ENCODE results near the gene MAPK10.
A peak's percentile ranks its signal among the peaks of the same experiment; 100 is the strongest.
"Not testable (repeated sequence)": the region's sequence is repeated elsewhere in the genome, so short reads cannot be mapped to it uniquely, and the experiment has no call there.

MAPK10 gene

DNA sequence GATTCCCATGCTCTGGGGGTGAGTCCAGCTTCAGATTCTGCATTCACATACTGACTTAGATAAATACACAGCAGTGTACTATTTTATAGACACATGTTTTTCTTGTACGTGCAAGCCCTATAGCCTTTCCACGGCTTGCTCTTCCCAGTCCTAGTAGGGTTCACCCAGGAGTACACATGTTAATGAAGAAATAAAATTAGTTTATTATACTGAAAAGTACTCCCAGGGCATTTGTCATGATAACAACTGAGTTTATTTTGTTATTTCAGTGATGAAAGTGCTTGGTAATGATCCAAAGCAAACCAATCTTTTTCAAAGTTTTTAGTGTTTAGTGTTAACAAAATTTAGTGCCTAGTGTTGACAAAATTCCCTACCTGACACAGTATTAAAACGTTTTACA lies 21.3 kb downstream of the MAPK10 start:
- Histone ChIP-seq H3K27me3 (ENCODE audit: low read depth, low read length) (no peaks in the 10 kb centered on the region), H3K27ac (ENCODE audit: low read length) (no peak overlapping the region)

DNA sequence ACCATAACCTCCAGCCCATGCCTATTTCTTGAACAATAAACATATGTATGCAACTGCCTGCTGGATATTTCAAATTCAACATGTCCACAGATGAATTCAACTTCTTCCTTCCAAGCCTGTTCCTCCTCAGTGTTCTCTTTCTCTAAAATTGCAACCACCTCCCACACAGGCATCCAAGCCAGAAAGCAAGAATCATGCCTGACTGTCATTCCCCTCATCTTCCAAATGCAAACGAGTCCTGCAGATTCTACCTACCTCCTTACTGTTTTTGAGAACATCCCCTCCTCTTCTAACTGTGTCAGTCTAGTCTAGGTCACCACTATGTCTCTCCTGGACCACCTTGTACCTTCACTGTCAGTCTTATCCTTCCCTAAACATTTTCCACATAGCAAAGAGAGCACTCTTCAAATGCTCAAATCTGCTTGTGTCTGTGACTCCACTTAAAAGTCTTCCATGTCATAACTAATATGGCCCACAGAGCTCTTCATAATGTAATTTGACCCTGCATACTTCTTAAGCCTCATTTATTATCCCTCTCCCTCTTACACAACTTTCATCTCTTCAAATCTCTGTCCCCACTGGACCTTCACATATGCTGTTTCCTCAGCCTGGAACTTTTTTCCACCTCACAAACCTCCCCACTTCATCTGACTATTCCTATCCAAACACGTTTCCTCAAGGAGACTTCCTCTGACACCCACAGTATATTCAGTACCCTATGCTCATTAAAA lies 25.7 kb downstream of the MAPK10 start:
- Histone ChIP-seq H3K4me1 (ENCODE audit: control insufficient read depth in 1 of 2, insufficient read depth in 2 of 2, low read length in 2 of 2) (peaks cover 0 to 4% of the 10 kb centered on the region in 2 donors), H3K9me3 (ENCODE audit: control insufficient read depth in 1 of 2, low read length in 2 of 2) (no peaks in the 10 kb centered on the region), H3K27me3 (ENCODE audit: low read depth, low read length) (no peaks in the 10 kb centered on the region), H3K27ac (ENCODE audit: low read length) (no peak overlapping the region), H3K36me3 (ENCODE audit: control insufficient read depth in 1 of 2, insufficient read depth in 2 of 2, low read length in 2 of 2) (no peaks in the 10 kb centered on the region), H3K4me3 (ENCODE audit: low read depth in 1 of 2, low read length in 2 of 2) (no peak overlapping the region)

More for the DNA sequence above, 21.3 kb downstream of the MAPK10 start:
- Histone ChIP-seq H3K36me3 (ENCODE audit: control insufficient read depth in 1 of 2, insufficient read depth in 2 of 2, low read length in 2 of 2) (no peaks in the 10 kb centered on the region), H3K9me3 (ENCODE audit: control insufficient read depth in 1 of 2, low read length in 2 of 2) (no peaks in the 10 kb centered on the region), H3K4me3 (ENCODE audit: low read depth in 1 of 2, low read length in 2 of 2) (no peak overlapping the region), H3K4me1 (ENCODE audit: control insufficient read depth in 1 of 2, insufficient read depth in 2 of 2, low read length in 2 of 2) (no peaks in the 10 kb centered on the region)

DNA sequence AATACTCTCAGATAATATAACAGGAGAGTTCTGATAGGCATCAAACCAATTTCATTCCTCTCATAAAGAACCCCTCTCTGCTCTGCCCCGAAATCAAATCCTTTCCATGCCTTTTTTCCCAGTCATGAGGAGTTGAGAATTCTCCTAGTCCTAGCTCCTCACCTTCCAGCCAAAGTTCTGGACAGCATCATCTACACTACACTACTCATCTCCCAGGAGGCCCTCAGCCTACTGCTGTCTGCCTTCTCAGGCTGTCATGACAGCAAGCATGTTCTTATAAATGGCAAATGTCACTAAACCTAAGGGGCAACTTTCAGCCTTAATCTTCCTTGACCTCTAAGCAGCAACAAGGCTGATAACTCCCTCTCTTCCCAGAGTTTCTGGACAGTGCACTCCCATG lies 26.6 kb downstream of the MAPK10 start:
- no peak overlapping the region for H3K4me3 ChIP-seq (ENCODE audit: low read depth in 1 of 2, low read length in 2 of 2)
- H3K4me1 ChIP-seq (ENCODE audit: control insufficient read depth in 1 of 2, insufficient read depth in 2 of 2, low read length in 2 of 2) = peaks cover 0 to 4% of the 10 kb centered on the region in 2 donors
- H3K27me3 ChIP-seq (ENCODE audit: low read depth, low read length) = no peaks in the 10 kb centered on the region
- H3K27ac ChIP-seq (ENCODE audit: low read length) = no peak overlapping the region
- H3K36me3 ChIP-seq (ENCODE audit: control insufficient read depth in 1 of 2, insufficient read depth in 2 of 2, low read length in 2 of 2) = no peaks in the 10 kb centered on the region
- no peaks in the 10 kb centered on the region for H3K9me3 ChIP-seq (ENCODE audit: control insufficient read depth in 1 of 2, low read length in 2 of 2)

- Histone ChIP-seq H3K27ac (ENCODE audit: low read length) (peak overlapping the region; percentile 4), H3K27me3 (ENCODE audit: low read depth, low read length) (no peaks in the 10 kb centered on the region), H3K4me1 (ENCODE audit: control insufficient read depth in 1 of 2, insufficient read depth in 2 of 2, low read length in 2 of 2) (peaks cover 0 to 4% of the 10 kb centered on the region in 2 donors), H3K4me3 (ENCODE audit: low read depth in 1 of 2, low read length in 2 of 2) (no peak overlapping the region), H3K9me3 (ENCODE audit: control insufficient read depth in 1 of 2, low read length in 2 of 2) (no peaks in the 10 kb centered on the region), H3K36me3 (ENCODE audit: control insufficient read depth in 1 of 2, insufficient read depth in 2 of 2, low read length in 2 of 2) (no peaks in the 10 kb centered on the region)
These were observed 28.7 kb downstream of the MAPK10 start for GRCh38 chr4:86330961-86331742.

DNA sequence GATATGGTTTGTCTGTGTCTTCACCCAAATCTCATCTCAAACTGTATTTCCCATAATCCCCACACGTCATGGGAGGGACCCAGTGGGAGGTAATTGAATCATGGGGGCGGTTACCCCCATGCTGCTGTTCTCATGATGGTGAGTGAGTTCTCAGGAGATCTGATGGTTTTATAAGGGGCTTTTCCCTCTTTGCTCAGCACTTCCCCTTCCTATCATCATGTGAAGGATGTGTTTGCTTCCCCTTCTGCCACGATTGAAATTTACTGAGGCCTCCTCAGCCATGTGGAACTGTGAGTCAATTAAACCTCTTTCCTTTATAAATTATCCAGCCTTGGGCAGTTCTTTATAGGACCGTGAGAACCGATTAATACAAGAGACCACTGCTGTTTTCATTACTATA lies 29.4 kb downstream of the MAPK10 start:
- not testable (repeated sequence) for H3K27ac ChIP-seq (ENCODE audit: low read length)

GRCh38 chr4:86329431-86329830 lies 30.4 kb downstream of the MAPK10 start:
- no peaks in the 10 kb centered on the region for H3K36me3 ChIP-seq (ENCODE audit: control insufficient read depth in 1 of 2, insufficient read depth in 2 of 2, low read length in 2 of 2)
- H3K9me3 ChIP-seq (ENCODE audit: control insufficient read depth in 1 of 2, low read length in 2 of 2) = no peaks in the 10 kb centered on the region
- peaks cover 0 to 4% of the 10 kb centered on the region in 2 donors for H3K4me1 ChIP-seq (ENCODE audit: control insufficient read depth in 1 of 2, insufficient read depth in 2 of 2, low read length in 2 of 2)
- H3K4me3 ChIP-seq (ENCODE audit: low read depth in 1 of 2, low read length in 2 of 2) = no peak overlapping the region
- no peak overlapping the region for H3K27ac ChIP-seq (ENCODE audit: low read length)
- no peaks in the 10 kb centered on the region for H3K27me3 ChIP-seq (ENCODE audit: low read depth, low read length)

More for the DNA sequence above, 29.4 kb downstream of the MAPK10 start:
- H3K4me3 ChIP-seq (ENCODE audit: low read depth in 1 of 2, low read length in 2 of 2); H3K9me3 ChIP-seq (ENCODE audit: control insufficient read depth in 1 of 2, low read length in 2 of 2); H3K36me3 ChIP-seq (ENCODE audit: control insufficient read depth in 1 of 2, insufficient read depth in 2 of 2, low read length in 2 of 2); H3K4me1 ChIP-seq (ENCODE audit: control insufficient read depth in 1 of 2, insufficient read depth in 2 of 2, low read length in 2 of 2); H3K27me3 ChIP-seq (ENCODE audit: low read depth, low read length): not testable (repeated sequence)

DNA sequence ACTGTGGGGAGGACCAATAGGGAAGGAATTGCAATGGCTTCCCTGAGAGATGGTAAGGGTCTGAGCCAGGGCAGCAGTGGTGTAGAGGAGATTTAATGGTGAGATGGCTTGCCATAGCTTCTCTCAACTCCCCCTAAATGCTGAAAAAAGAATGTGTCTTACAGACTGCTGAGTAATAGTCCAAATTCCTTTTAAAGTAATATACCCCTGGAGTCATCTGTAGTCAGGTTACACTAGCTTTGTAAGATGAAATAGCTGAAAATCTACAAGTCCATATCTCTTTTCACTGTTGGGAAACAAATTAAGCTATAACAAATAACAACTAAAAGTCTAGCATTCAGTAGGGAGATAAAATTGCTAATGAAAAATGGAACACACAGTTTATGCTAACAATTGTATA lies 33.5 kb downstream of the MAPK10 start:
- Histone ChIP-seq H3K36me3 (ENCODE audit: control insufficient read depth in 1 of 2, insufficient read depth in 2 of 2, low read length in 2 of 2) (no peaks in the 10 kb centered on the region), H3K27ac (ENCODE audit: low read length) (no peak overlapping the region), H3K27me3 (ENCODE audit: low read depth, low read length) (no peaks in the 10 kb centered on the region), H3K4me3 (ENCODE audit: low read depth in 1 of 2, low read length in 2 of 2) (no peak overlapping the region), H3K9me3 (ENCODE audit: control insufficient read depth in 1 of 2, low read length in 2 of 2) (no peaks in the 10 kb centered on the region), H3K4me1 (ENCODE audit: control insufficient read depth in 1 of 2, insufficient read depth in 2 of 2, low read length in 2 of 2) (peaks cover 0 to 5% of the 10 kb centered on the region in 2 donors)

GRCh38 chr4:86319390-86319789 lies 40.5 kb downstream of the MAPK10 start:
- H3K36me3 ChIP-seq (ENCODE audit: control insufficient read depth in 1 of 2, insufficient read depth in 2 of 2, low read length in 2 of 2) = no peaks in the 10 kb centered on the region
- H3K27ac ChIP-seq (ENCODE audit: low read length) = no peak overlapping the region
- H3K4me1 ChIP-seq (ENCODE audit: control insufficient read depth in 1 of 2, insufficient read depth in 2 of 2, low read length in 2 of 2) = peaks cover 0 to 5% of the 10 kb centered on the region in 2 donors
- no peaks in the 10 kb centered on the region for H3K27me3 ChIP-seq (ENCODE audit: low read depth, low read length)
- no peaks in the 10 kb centered on the region for H3K9me3 ChIP-seq (ENCODE audit: control insufficient read depth in 1 of 2, low read length in 2 of 2)
- H3K4me3 ChIP-seq (ENCODE audit: low read depth in 1 of 2, low read length in 2 of 2) = no peak overlapping the region

- no peaks in the 10 kb centered on the region for H3K4me1 ChIP-seq (ENCODE audit: control insufficient read depth in 1 of 2, insufficient read depth in 2 of 2, low read length in 2 of 2)
- H3K36me3 ChIP-seq (ENCODE audit: control insufficient read depth in 1 of 2, insufficient read depth in 2 of 2, low read length in 2 of 2) = no peaks in the 10 kb centered on the region
- no peaks in the 10 kb centered on the region for H3K27me3 ChIP-seq (ENCODE audit: low read depth, low read length)
- H3K27ac ChIP-seq (ENCODE audit: low read length) = no peak overlapping the region
- H3K4me3 ChIP-seq (ENCODE audit: low read depth in 1 of 2, low read length in 2 of 2) = no peak overlapping the region
- no peaks in the 10 kb centered on the region for H3K9me3 ChIP-seq (ENCODE audit: control insufficient read depth in 1 of 2, low read length in 2 of 2)
These were observed 44.3 kb downstream of the MAPK10 start for GRCh38 chr4:86315579-86315978.

GRCh38 chr4:86313656-86314055 lies 46.2 kb downstream of the MAPK10 start:
- no peaks in the 10 kb centered on the region for H3K9me3 ChIP-seq (ENCODE audit: control insufficient read depth in 1 of 2, low read length in 2 of 2)
- peaks cover 0 to 3% of the 10 kb centered on the region in 2 donors for H3K4me1 ChIP-seq (ENCODE audit: control insufficient read depth in 1 of 2, insufficient read depth in 2 of 2, low read length in 2 of 2)
- H3K27ac ChIP-seq (ENCODE audit: low read length) = no peak overlapping the region
- no peak overlapping the region for H3K4me3 ChIP-seq (ENCODE audit: low read depth in 1 of 2, low read length in 2 of 2)
- H3K36me3 ChIP-seq (ENCODE audit: control insufficient read depth in 1 of 2, insufficient read depth in 2 of 2, low read length in 2 of 2) = no peaks in the 10 kb centered on the region
- H3K27me3 ChIP-seq (ENCODE audit: low read depth, low read length) = no peaks in the 10 kb centered on the region

DNA sequence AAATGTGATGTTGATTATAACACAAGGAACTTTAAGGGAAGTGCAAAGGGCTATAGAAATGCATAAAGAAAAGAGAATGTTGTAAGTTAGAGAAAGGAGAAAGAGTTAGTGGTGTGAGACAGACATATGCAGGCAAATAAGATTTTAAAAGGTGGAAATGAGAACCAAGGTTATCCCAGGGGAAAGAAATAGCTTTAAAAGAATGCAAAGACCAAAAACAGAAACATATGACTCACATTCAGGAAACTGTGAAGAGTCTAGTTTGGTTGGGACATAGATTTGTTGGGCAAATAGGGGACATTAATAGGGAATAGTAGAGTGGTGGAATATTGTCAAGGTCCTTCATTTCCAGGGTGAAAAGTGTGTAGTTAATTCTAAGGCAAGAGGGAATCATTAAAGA lies 52.4 kb downstream of the MAPK10 start:
- Histone ChIP-seq H3K4me3 (ENCODE audit: low read depth in 1 of 2, low read length in 2 of 2) (no peak overlapping the region), H3K27ac (ENCODE audit: low read length) (no peak overlapping the region), H3K36me3 (ENCODE audit: control insufficient read depth in 1 of 2, insufficient read depth in 2 of 2, low read length in 2 of 2) (no peaks in the 10 kb centered on the region), H3K27me3 (ENCODE audit: low read depth, low read length) (no peaks in the 10 kb centered on the region), H3K9me3 (ENCODE audit: control insufficient read depth in 1 of 2, low read length in 2 of 2) (no peaks in the 10 kb centered on the region), H3K4me1 (ENCODE audit: control insufficient read depth in 1 of 2, insufficient read depth in 2 of 2, low read length in 2 of 2) (peaks cover 0 to 20% of the 10 kb centered on the region in 2 donors)

Data from muscle layer of duodenum (tissue), 2 donors.